NB4 (cell line): ENCODE measurements around the gene EDDM13.

Experiments
- CTCF ChIP-seq: IDR thresholded peaks from one replicate; pipeline ENCODE4 v1.5.1; 2012; ENCODE audit warnings: low read depth, low read length
- POLR2A ChIP-seq: IDR thresholded peaks from 2 replicates; pipeline ENCODE4 v1.6.1; 2011; ENCODE audit warnings: mild to moderate bottlenecking; ENCODE audit not compliant: insufficient read length; ENCODE audit errors: extremely low read depth
- TF ChIP-seq, protein P1 (sequence below): IDR thresholded peaks from 2 replicates; pipeline ENCODE4 v1.6.1; 2011; ENCODE audit warnings: low read depth, low read length

DNA sequence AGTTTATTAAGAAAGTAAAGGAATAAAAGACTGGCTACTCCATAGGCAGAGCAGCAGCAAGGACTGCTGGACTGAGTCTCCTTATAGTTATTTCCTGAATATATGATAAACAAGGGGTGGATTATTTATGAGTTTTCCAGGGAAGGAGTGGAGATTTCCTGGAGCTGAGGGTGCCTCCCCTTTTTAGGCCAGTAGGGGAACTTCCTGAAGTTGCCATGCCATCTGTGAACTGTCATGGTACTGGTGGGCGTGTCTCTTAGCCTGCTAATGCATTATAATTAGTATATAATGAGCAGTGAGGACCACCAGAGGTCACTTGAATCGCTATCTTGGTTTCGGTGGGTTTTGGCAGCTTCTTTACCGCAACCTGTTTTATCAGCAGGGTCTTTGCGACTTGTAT, 28.6 kb downstream of the EDDM13 start:
- no peak for TF ChIP-seq CTCF
- no peak for TF ChIP-seq POLR2A
- TF ChIP-seq, protein P1, sequence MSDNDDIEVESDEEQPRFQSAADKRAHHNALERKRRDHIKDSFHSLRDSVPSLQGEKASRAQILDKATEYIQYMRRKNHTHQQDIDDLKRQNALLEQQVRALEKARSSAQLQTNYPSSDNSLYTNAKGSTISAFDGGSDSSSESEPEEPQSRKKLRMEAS = no peak
